ENCODE measurements around the gene KIF15. TPM values are rescaled to one million over a fixed set of nuclear protein-coding genes. Genes with fewer than 3 reads are reported as not detected.
A peak's percentile ranks its signal among the peaks of the same experiment; 100 is the strongest.

KIF15 gene
- total RNA-seq, 4 donors from 2014 or later, result 0.95 to 11.5 (median 0.96) TPM; not detected in 1

GRCh38 chr3:44762170-44762677 lies 630 bp downstream of the KIF15 start:
- in situ Hi-C loops (cut with MboI; ENCODE audit: low pct_ligation_motif_present in 1 of 4, low pct_unique_long_range_greater_than_20kb in 1 of 4, low sequenced_read_pairs in 3 of 4), result no loop called here
- peak overlapping the region in 1 of 4 donors; percentile 76 for H3K27ac ChIP-seq
- H3K27me3 ChIP-seq, result no peaks in the 10 kb centered on the region
- H3K9me3 ChIP-seq, result peaks cover 0 to 4% of the 10 kb centered on the region in 2 donors
- peaks cover 4 to 19% (median 13%) of the 10 kb centered on the region in 4 donors for H3K4me1 ChIP-seq
- H3K4me3 ChIP-seq, result peak overlapping the region; percentile 17 to 80 (median 68)
- H3K36me3 ChIP-seq, result peaks cover 0 to 15% (median 0%) of the 10 kb centered on the region in 4 donors
- 2 to 3% methylated on average over 9 of the region's 9 CpGs for WGBS, 2 donors (ENCODE audit: low coverage in 1 of 2)
- no peak for DNase-seq
- intact Hi-C loops (cut with DNase I; ENCODE audit: low total_unique reads), result loop anchor here (10.0 kb wide), 2 partner anchors 93 to 247 kb away; no protein-coding TSS in a partner anchor
- TF ChIP-seq POLR2A (IDR thresholded peaks at IDR 0.05) (no peak), EP300 (IDR thresholded peaks at IDR 0.05; ENCODE audit: low read depth) (no peak), CTCF (IDR thresholded peaks at IDR 0.05) (no peak), POLR2AphosphoS5 (IDR thresholded peaks at IDR 0.05) (no peak)

- WGBS, 2 donors (ENCODE audit: low coverage in 1 of 2), result 40 to 42% methylated on average over 5 of the region's 5 CpGs
- in situ Hi-C loops (cut with MboI; ENCODE audit: low pct_ligation_motif_present in 1 of 4, low pct_unique_long_range_greater_than_20kb in 1 of 4, low sequenced_read_pairs in 3 of 4), result no loop called here
- peaks cover 0 to 4% of the 10 kb centered on the region in 2 donors for H3K9me3 ChIP-seq
- H3K4me3 ChIP-seq, result peak overlapping the region in 1 of 4 donors; percentile 74
- peaks cover 4 to 19% (median 13%) of the 10 kb centered on the region in 4 donors for H3K4me1 ChIP-seq
- TF ChIP-seq POLR2AphosphoS5 (IDR thresholded peaks at IDR 0.05), result no peak
- H3K27me3 ChIP-seq, result no peaks in the 10 kb centered on the region
- intact Hi-C loops (cut with DNase I; ENCODE audit: low total_unique reads), result loop anchor here (10.0 kb wide), 2 partner anchors 92 to 248 kb away; no protein-coding TSS in a partner anchor
- no peak for DNase-seq
- H3K36me3 ChIP-seq, result peaks cover 0 to 12% (median 0%) of the 10 kb centered on the region in 4 donors
- H3K27ac ChIP-seq, result no peak overlapping the region
Observed at GRCh38 chr3:44762690-44763089, 1.1 kb downstream of the KIF15 start.

DNA sequence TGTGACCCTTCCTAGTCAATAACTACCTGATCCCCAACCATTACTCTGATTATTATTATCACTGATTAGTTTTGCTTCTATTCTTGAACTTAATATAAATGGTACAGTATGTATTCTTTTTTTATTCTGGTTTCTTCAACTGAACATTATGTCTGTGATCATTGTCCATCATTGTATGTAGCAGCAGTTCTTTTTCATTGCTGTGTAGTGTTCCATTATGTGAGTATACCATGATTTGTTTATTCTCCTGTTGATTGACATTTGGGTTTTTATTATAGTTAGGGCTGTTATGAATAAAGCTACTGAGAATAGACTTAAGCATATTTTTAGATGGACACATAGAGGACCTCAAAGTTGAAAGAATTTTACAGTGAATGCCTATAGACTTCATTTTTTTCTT lies 2.7 kb downstream of the KIF15 start:
- intact Hi-C loops (cut with DNase I; ENCODE audit: low total_unique reads) (loop anchor here (10.0 kb wide), 2 partner anchors 91 to 249 kb away; no protein-coding TSS in a partner anchor), in situ Hi-C loops (cut with MboI; ENCODE audit: low pct_ligation_motif_present in 1 of 4, low pct_unique_long_range_greater_than_20kb in 1 of 4, low sequenced_read_pairs in 3 of 4) (no loop called here)
- Histone ChIP-seq H3K4me1 (peaks cover 4 to 19% (median 13%) of the 10 kb centered on the region in 4 donors), H3K27me3 (no peaks in the 10 kb centered on the region), H3K4me3 (no peak overlapping the region), H3K27ac (no peak overlapping the region), H3K36me3 (no peaks in the 10 kb centered on the region), H3K9me3 (peaks cover 0 to 3% of the 10 kb centered on the region in 2 donors)
- no peak for TF ChIP-seq POLR2AphosphoS5 (IDR thresholded peaks at IDR 0.05)
- no peak for TF ChIP-seq EP300 (IDR thresholded peaks at IDR 0.05; ENCODE audit: low read depth)
- no peak for TF ChIP-seq CTCF (IDR thresholded peaks at IDR 0.05)
- no peak for TF ChIP-seq POLR2A (IDR thresholded peaks at IDR 0.05)
- no peak for DNase-seq

GRCh38 chr3:44771424-44772098 lies 10.0 kb downstream of the KIF15 start:
- in situ Hi-C loops (cut with MboI; ENCODE audit: low pct_ligation_motif_present in 1 of 4, low pct_unique_long_range_greater_than_20kb in 1 of 4, low sequenced_read_pairs in 3 of 4), result no loop called here
- WGBS, 2 donors (ENCODE audit: low coverage in 1 of 2), result 92 to 98% methylated on average over 1 of the region's 1 CpG
- Histone ChIP-seq H3K27ac (no peak overlapping the region), H3K4me1 (no peaks in the 10 kb centered on the region), H3K27me3 (no peaks in the 10 kb centered on the region), H3K4me3 (no peak overlapping the region), H3K36me3 (no peaks in the 10 kb centered on the region), H3K9me3 (peaks cover 8 to 22% of the 10 kb centered on the region in 2 donors)
- DNase-seq, result no peak
- intact Hi-C loops (cut with DNase I; ENCODE audit: low total_unique reads), result no loop called here
- TF ChIP-seq POLR2A (IDR thresholded peaks at IDR 0.05) (no peak), POLR2AphosphoS5 (IDR thresholded peaks at IDR 0.05) (no peak), CTCF (IDR thresholded peaks at IDR 0.05) (no peak), EP300 (IDR thresholded peaks at IDR 0.05; ENCODE audit: low read depth) (no peak)
